H9 (cell line): ENCODE measurements around the gene RAB6B. TPM values are rescaled to one million over a fixed set of nuclear protein-coding genes. Genes with fewer than 3 reads are reported as not detected.

ENCODE experiments used
- DNase-seq: peaks from one replicate; pipeline ENCODE4 v3.0.0-alpha.2; 2017
- H2AFZ ChIP-seq: one replicate; pipeline ENCODE4 v1.6.1; 2013; ENCODE audit warnings: mild to moderate bottlenecking, low read length, control low read depth, moderate library complexity
- H2AK5ac ChIP-seq: 2 replicates; pipeline ENCODE4 v1.6.1; 2013; ENCODE audit warnings: low read length, control low read depth, mixed read lengths; ENCODE audit not compliant: insufficient read length
- H2BK120ac ChIP-seq: one replicate; pipeline ENCODE4 v1.6.1; 2013; ENCODE audit warnings: low read depth, mild to moderate bottlenecking, low read length, control low read depth, inconsistent platforms; ENCODE audit not compliant: poor library complexity, severe bottlenecking
- H2BK12ac ChIP-seq: 2 replicates; pipeline ENCODE4 v1.6.1; 2013; ENCODE audit warnings: low read length, control low read depth, mixed read lengths, low read depth; ENCODE audit not compliant: insufficient read length
- H2BK15ac ChIP-seq: 2 replicates; pipeline ENCODE4 v1.6.1; 2013; ENCODE audit warnings: low read depth, low read length, control low read depth
- H2BK20ac ChIP-seq: one replicate; pipeline ENCODE4 v1.6.1; 2013; ENCODE audit warnings: low read depth, mild to moderate bottlenecking, low read length, control low read depth, inconsistent platforms; ENCODE audit not compliant: poor library complexity, severe bottlenecking
- H2BK5ac ChIP-seq: 2 replicates; pipeline ENCODE4 v1.6.1; 2013; ENCODE audit warnings: low read length, control low read depth, mixed read lengths; ENCODE audit not compliant: insufficient read length
- H3K14ac ChIP-seq: 2 replicates; pipeline ENCODE4 v1.6.1; 2013; ENCODE audit warnings: low read length, control low read depth; ENCODE audit not compliant: insufficient read depth
- H3K18ac ChIP-seq: 2 replicates; pipeline ENCODE4 v1.6.1; 2013; ENCODE audit warnings: low read depth, mild to moderate bottlenecking, mixed read lengths, low read length, control low read depth; ENCODE audit not compliant: insufficient read length
- H3K23ac ChIP-seq: 2 replicates; pipeline ENCODE4 v1.6.1; 2013; ENCODE audit warnings: low read length, control low read depth, mixed read lengths, low read depth; ENCODE audit not compliant: insufficient read length
- H3K23me2 ChIP-seq: 2 replicates; pipeline ENCODE4 v1.6.1; 2013; ENCODE audit warnings: low read depth, mild to moderate bottlenecking, mixed read lengths, low read length, control low read depth; ENCODE audit not compliant: insufficient read length, poor library complexity, severe bottlenecking
- H3K27ac ChIP-seq: 2 replicates; pipeline ENCODE4 v1.5.1; 2013; ENCODE audit warnings: low read length, control low read depth, mixed read lengths, low read depth; ENCODE audit not compliant: insufficient read length
- H3K27me3 ChIP-seq: 2 replicates; pipeline ENCODE4 v1.6.1; 2013; ENCODE audit warnings: low read length, control low read depth, inconsistent platforms; ENCODE audit not compliant: insufficient read depth
- H3K4ac ChIP-seq: 2 replicates; pipeline ENCODE4 v1.6.1; 2013; ENCODE audit warnings: low read depth, mild to moderate bottlenecking, control low read depth, inconsistent platforms, low read length, moderate library complexity
- H3K4me1 ChIP-seq: 2 replicates; pipeline ENCODE4 v1.6.1; 2013; ENCODE audit warnings: low read length, control low read depth, inconsistent platforms; ENCODE audit not compliant: insufficient read depth
- H3K4me2 ChIP-seq: 2 replicates; pipeline ENCODE4 v1.6.1; 2013; ENCODE audit warnings: low read length, control low read depth, mixed read lengths; ENCODE audit not compliant: insufficient read length, insufficient read depth
- H3K56ac ChIP-seq: 2 replicates; pipeline ENCODE4 v1.6.1; 2013; ENCODE audit warnings: low read depth, mild to moderate bottlenecking, mixed read lengths, low read length, control low read depth; ENCODE audit not compliant: insufficient read length
- H3K79me1 ChIP-seq: 2 replicates; pipeline ENCODE4 v1.6.1; 2013; ENCODE audit warnings: low read depth, mild to moderate bottlenecking, moderate library complexity, low read length, control low read depth, inconsistent platforms; ENCODE audit not compliant: insufficient read depth, poor library complexity, severe bottlenecking
- H3K79me2 ChIP-seq: 2 replicates; pipeline ENCODE4 v1.6.1; 2013; ENCODE audit warnings: low read length, control low read depth, inconsistent platforms; ENCODE audit not compliant: insufficient read depth
- H3K9ac ChIP-seq: 2 replicates; pipeline ENCODE4 v1.6.1; 2013; ENCODE audit warnings: low read length, control low read depth, mixed read lengths; ENCODE audit not compliant: insufficient read length; ENCODE audit errors: extremely low read depth
- H3K9me3 ChIP-seq: one replicate; pipeline ENCODE4 v1.6.1; 2013; ENCODE audit warnings: low read depth, low read length, inconsistent platforms; ENCODE audit not compliant: control insufficient read depth
- H3T11ph ChIP-seq: one replicate; pipeline ENCODE4 v1.6.1; 2013; ENCODE audit warnings: mild to moderate bottlenecking, low read length, control low read depth, inconsistent platforms
- H4K20me1 ChIP-seq: one replicate; pipeline ENCODE4 v1.6.1; 2013; ENCODE audit not compliant: control insufficient read depth, insufficient read length, insufficient read depth
- H4K5ac ChIP-seq: 2 replicates; pipeline ENCODE4 v1.6.1; 2013; ENCODE audit warnings: low read depth, mild to moderate bottlenecking, mixed read lengths, low read length, control low read depth; ENCODE audit not compliant: insufficient read length
- H4K8ac ChIP-seq: replicated peaks from 2 replicates; pipeline ENCODE4 v1.6.1; 2013; ENCODE audit warnings: low read length, control low read depth, mixed read lengths, low read depth; ENCODE audit not compliant: insufficient read length
- H4K91ac ChIP-seq: 2 replicates; pipeline ENCODE4 v1.6.1; 2013; ENCODE audit warnings: low read depth, mild to moderate bottlenecking, moderate library complexity, mixed read lengths, low read length, control low read depth; ENCODE audit not compliant: insufficient read length
- H3K27ac Mint-ChIP-seq, 3 experiments: 2 replicates in 2 of 3; 3 replicates in 1 of 3; pipeline ENCODE4 v1.8.0; 2020 to 2021; ENCODE audit warnings: mixed read lengths in 3 of 3, mild to moderate bottlenecking in 1 of 3, moderate library complexity in 1 of 3
- H3K27me3 Mint-ChIP-seq: 2 replicates; pipeline ENCODE4 v1.8.0; 2021; ENCODE audit warnings: low read depth, mild to moderate bottlenecking, moderate library complexity, mixed read lengths
- H3K36me3 Mint-ChIP-seq, 3 experiments: 2 replicates in 2 of 3; 3 replicates in 1 of 3; pipeline ENCODE4 v1.8.0; 2020 to 2021; ENCODE audit warnings: low read depth in 3 of 3, mixed read lengths in 3 of 3; ENCODE audit not compliant: insufficient read depth in 1 of 3
- H3K4me1 Mint-ChIP-seq, 2 experiments: 2 replicates each; pipeline ENCODE4 v1.8.0; 2020; ENCODE audit warnings: mixed read lengths in 2 of 2
- H3K4me3 Mint-ChIP-seq, 2 experiments: 2 replicates in 1 of 2; 3 replicates in 1 of 2; pipeline ENCODE4 v1.8.0; 2020 to 2021; ENCODE audit warnings: mild to moderate bottlenecking in 2 of 2, mixed read lengths in 2 of 2, moderate library complexity in 1 of 2
- H3K9me3 Mint-ChIP-seq, 2 experiments: 2 replicates in 1 of 2; 3 replicates in 1 of 2; pipeline ENCODE4 v1.8.0; 2020; ENCODE audit warnings: mild to moderate bottlenecking in 2 of 2, mixed read lengths in 2 of 2, moderate library complexity in 1 of 2
- WGBS: extraction: QIAGEN DNeasy Blood & Tissue Kit; methylation state at CpG from one replicate; pipeline ENCODE4 v1.1.7; 2013; ENCODE audit warnings: missing lambda C conversion rate, low lambda C conversion rate, mixed read lengths; ENCODE audit not compliant: insufficient read length; ENCODE audit errors: extremely low coverage; 5-methylcytosine and 5-hydroxymethylcytosine counted together
- total RNA-seq: library from RNA; stranded (reverse); gene quantifications from 2 replicates; pipeline ENCODE4 v1.2.1, GENCODE V29; 2021
- TF ChIP-seq, protein P1 (sequence below): fragments of 200-600 bp; sonication (generic); conservative IDR thresholded peaks from 3 replicates; pipeline ENCODE4 v1.8.0; 2021; ENCODE audit warnings: antibody characterized with exemption, mild to moderate bottlenecking

RAB6B gene
- total RNA-seq, 1 experiment from 2014 or later: 12.3 TPM

- no peak overlapping the region for H4K8ac ChIP-seq
- no peak overlapping the region for H2BK120ac ChIP-seq
- no peaks in the 10 kb centered on the region for H3K4me1 ChIP-seq
- H3K79me2 ChIP-seq: no peaks in the 10 kb centered on the region
- no peak overlapping the region for H2BK5ac ChIP-seq
- H3K18ac ChIP-seq: no peak overlapping the region
- no peak overlapping the region for H2AK5ac ChIP-seq
- Mint-ChIP-seq H3K4me3 (no peak overlapping the region), H3K36me3 (peaks cover 0 to 3% (median 0%) of the 10 kb centered on the region in 3 experiments; a peak in 1 of 7 replicates), H3K4me1 (peaks cover 4 to 6% of the 10 kb centered on the region in 2 experiments; a peak in 1 of 4 replicates), H3K27me3 (no peaks in the 10 kb centered on the region; the same call in 1 of the 2 replicates), H3K9me3 (no peaks in the 10 kb centered on the region), H3K27ac (peak overlapping the region in 2 of 3 experiments; percentile 52 to 59; a peak in 2 of 7 replicates)
- no peak overlapping the region for H3T11ph ChIP-seq
- no peak overlapping the region for H4K5ac ChIP-seq
- H3K4ac ChIP-seq: no peak overlapping the region
- H3K79me1 ChIP-seq: no peaks in the 10 kb centered on the region
- WGBS: no CpG with 5 or more reads among the region's 9 CpGs
- H3K14ac ChIP-seq: no peak overlapping the region; the same call in 1 of the 2 replicates
- no peak overlapping the region for H2BK15ac ChIP-seq
- DNase-seq: no peak
- H2BK12ac ChIP-seq: no peak overlapping the region
- no peak overlapping the region for H3K4me2 ChIP-seq
- H2AFZ ChIP-seq: no peak overlapping the region
- H3K27me3 ChIP-seq: no peaks in the 10 kb centered on the region
- no peaks in the 10 kb centered on the region for H3K9me3 ChIP-seq
- no peak overlapping the region for H3K27ac ChIP-seq
- H3K23ac ChIP-seq: no peak overlapping the region
- TF ChIP-seq, protein P1, sequence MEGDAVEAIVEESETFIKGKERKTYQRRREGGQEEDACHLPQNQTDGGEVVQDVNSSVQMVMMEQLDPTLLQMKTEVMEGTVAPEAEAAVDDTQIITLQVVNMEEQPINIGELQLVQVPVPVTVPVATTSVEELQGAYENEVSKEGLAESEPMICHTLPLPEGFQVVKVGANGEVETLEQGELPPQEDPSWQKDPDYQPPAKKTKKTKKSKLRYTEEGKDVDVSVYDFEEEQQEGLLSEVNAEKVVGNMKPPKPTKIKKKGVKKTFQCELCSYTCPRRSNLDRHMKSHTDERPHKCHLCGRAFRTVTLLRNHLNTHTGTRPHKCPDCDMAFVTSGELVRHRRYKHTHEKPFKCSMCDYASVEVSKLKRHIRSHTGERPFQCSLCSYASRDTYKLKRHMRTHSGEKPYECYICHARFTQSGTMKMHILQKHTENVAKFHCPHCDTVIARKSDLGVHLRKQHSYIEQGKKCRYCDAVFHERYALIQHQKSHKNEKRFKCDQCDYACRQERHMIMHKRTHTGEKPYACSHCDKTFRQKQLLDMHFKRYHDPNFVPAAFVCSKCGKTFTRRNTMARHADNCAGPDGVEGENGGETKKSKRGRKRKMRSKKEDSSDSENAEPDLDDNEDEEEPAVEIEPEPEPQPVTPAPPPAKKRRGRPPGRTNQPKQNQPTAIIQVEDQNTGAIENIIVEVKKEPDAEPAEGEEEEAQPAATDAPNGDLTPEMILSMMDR: no peak
- H3K56ac ChIP-seq: no peak overlapping the region
- no peak overlapping the region for H4K91ac ChIP-seq
- no peaks in the 10 kb centered on the region for H3K23me2 ChIP-seq
- no peaks in the 10 kb centered on the region for H4K20me1 ChIP-seq
- no peak overlapping the region for H3K9ac ChIP-seq
- H2BK20ac ChIP-seq: no peak overlapping the region
These were observed 55.5 kb downstream of the RAB6B start for GRCh38 chr3:133840055-133840737.
